WTC11 (cell line): ENCODE measurements around the gene BEND4.

Experiments used
- FOXP1 ChIP-seq: sonication (generic); formaldehyde crosslinking; IDR thresholded peaks from 2 replicates; pipeline ENCODE4 v1.8.0; 2022; ENCODE audit warnings: missing genetic modification reagents, mild to moderate bottlenecking, moderate library complexity, borderline replicate concordance
- TEAD4 ChIP-seq: sonication (generic); formaldehyde crosslinking; IDR thresholded peaks from 2 replicates; pipeline ENCODE4 v1.8.0; 2022; ENCODE audit warnings: mild to moderate bottlenecking, missing genetic modification reagents
- TF ChIP-seq, protein P1 (sequence below): sonication (generic); formaldehyde crosslinking; IDR thresholded peaks from 2 replicates; pipeline ENCODE4 v1.8.0; 2023; ENCODE audit warnings: missing genetic modification reagents, mild to moderate bottlenecking, borderline replicate concordance
- TF ChIP-seq, protein P2 (sequence below): sonication (generic); formaldehyde crosslinking; IDR thresholded peaks from 2 replicates; pipeline ENCODE4 v1.8.1; 2023; ENCODE audit warnings: mild to moderate bottlenecking, missing genetic modification reagents, moderate library complexity
- TF ChIP-seq, protein P3 (sequence below): fragments of 200-600 bp; IDR thresholded peaks from 2 replicates; pipeline ENCODE4 v1.8.0; 2022; ENCODE audit warnings: antibody characterized with exemption
- TF ChIP-seq, protein P4 (sequence below): sonication (generic); formaldehyde crosslinking; conservative IDR thresholded peaks from 2 replicates; pipeline ENCODE4 v1.8.1; 2022; ENCODE audit warnings: mild to moderate bottlenecking, missing genetic modification reagents

DNA sequence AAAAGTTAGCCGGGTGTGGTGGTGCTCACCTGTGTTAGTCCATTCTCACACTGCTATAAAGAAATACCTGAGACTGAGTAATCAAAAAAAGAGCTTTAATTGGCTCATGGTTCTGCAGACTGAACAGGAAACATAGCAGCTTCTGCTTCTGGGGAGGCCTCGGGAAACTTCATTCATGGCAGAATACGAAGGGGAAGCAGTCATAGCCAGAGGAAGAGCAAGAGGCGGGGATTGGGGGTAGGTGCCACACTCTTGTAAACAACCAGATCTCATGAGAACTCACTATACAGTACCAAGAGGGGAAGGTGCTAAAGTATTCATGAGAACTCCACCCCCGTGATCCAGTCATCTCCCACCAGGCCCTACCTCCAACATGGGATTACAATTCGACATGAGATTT, 64.1 kb downstream of the BEND4 start:
- TF ChIP-seq, protein P1, sequence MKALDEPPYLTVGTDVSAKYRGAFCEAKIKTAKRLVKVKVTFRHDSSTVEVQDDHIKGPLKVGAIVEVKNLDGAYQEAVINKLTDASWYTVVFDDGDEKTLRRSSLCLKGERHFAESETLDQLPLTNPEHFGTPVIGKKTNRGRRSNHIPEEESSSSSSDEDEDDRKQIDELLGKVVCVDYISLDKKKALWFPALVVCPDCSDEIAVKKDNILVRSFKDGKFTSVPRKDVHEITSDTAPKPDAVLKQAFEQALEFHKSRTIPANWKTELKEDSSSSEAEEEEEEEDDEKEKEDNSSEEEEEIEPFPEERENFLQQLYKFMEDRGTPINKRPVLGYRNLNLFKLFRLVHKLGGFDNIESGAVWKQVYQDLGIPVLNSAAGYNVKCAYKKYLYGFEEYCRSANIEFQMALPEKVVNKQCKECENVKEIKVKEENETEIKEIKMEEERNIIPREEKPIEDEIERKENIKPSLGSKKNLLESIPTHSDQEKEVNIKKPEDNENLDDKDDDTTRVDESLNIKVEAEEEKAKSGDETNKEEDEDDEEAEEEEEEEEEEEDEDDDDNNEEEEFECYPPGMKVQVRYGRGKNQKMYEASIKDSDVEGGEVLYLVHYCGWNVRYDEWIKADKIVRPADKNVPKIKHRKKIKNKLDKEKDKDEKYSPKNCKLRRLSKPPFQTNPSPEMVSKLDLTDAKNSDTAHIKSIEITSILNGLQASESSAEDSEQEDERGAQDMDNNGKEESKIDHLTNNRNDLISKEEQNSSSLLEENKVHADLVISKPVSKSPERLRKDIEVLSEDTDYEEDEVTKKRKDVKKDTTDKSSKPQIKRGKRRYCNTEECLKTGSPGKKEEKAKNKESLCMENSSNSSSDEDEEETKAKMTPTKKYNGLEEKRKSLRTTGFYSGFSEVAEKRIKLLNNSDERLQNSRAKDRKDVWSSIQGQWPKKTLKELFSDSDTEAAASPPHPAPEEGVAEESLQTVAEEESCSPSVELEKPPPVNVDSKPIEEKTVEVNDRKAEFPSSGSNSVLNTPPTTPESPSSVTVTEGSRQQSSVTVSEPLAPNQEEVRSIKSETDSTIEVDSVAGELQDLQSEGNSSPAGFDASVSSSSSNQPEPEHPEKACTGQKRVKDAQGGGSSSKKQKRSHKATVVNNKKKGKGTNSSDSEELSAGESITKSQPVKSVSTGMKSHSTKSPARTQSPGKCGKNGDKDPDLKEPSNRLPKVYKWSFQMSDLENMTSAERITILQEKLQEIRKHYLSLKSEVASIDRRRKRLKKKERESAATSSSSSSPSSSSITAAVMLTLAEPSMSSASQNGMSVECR (CRISPR knock-in tag) = no peak
- TF ChIP-seq FOXP1 (CRISPR knock-in tag) (no peak), TEAD4 (CRISPR knock-in tag) (no peak)
- TF ChIP-seq, protein P2, sequence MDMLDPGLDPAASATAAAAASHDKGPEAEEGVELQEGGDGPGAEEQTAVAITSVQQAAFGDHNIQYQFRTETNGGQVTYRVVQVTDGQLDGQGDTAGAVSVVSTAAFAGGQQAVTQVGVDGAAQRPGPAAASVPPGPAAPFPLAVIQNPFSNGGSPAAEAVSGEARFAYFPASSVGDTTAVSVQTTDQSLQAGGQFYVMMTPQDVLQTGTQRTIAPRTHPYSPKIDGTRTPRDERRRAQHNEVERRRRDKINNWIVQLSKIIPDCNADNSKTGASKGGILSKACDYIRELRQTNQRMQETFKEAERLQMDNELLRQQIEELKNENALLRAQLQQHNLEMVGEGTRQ (CRISPR knock-in tag) = no peak
- TF ChIP-seq, protein P3, sequence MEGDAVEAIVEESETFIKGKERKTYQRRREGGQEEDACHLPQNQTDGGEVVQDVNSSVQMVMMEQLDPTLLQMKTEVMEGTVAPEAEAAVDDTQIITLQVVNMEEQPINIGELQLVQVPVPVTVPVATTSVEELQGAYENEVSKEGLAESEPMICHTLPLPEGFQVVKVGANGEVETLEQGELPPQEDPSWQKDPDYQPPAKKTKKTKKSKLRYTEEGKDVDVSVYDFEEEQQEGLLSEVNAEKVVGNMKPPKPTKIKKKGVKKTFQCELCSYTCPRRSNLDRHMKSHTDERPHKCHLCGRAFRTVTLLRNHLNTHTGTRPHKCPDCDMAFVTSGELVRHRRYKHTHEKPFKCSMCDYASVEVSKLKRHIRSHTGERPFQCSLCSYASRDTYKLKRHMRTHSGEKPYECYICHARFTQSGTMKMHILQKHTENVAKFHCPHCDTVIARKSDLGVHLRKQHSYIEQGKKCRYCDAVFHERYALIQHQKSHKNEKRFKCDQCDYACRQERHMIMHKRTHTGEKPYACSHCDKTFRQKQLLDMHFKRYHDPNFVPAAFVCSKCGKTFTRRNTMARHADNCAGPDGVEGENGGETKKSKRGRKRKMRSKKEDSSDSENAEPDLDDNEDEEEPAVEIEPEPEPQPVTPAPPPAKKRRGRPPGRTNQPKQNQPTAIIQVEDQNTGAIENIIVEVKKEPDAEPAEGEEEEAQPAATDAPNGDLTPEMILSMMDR = no peak
- TF ChIP-seq, protein P4, sequence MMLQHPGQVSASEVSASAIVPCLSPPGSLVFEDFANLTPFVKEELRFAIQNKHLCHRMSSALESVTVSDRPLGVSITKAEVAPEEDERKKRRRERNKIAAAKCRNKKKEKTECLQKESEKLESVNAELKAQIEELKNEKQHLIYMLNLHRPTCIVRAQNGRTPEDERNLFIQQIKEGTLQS = no peak
